Stimulated activated CD8-positive, alpha-beta memory T cell treated with anti-CD3 and anti-CD28 coated beads, Interleukin-12 subunit alpha, Interleukin-12 subunit beta, amount 100 ng/mL, for 24 hours (primary cell): ENCODE results near the gene UIMC1.
"Not testable (repeated sequence)": the region's sequence is repeated elsewhere in the genome, so short reads cannot be mapped to it uniquely, and the experiment has no call there.

Source experiments
- DNase-seq: peaks from one replicate; pipeline ENCODE4 v3.0.0-alpha.2; 2020; ENCODE audit errors: extremely low read depth

UIMC1 gene

GRCh38 chr5:177008716-177009115 lies 2.1 kb upstream of the UIMC1 start:
- no peak for DNase-seq

GRCh38 chr5:177005619-177006264 lies 837 bp downstream of the UIMC1 start:
- DNase-seq: peak; percentile 36

GRCh38 chr5:177004961-177005360 lies 1.6 kb downstream of the UIMC1 start:
- no peak for DNase-seq

GRCh38 chr5:177003649-177004048 lies 2.9 kb downstream of the UIMC1 start:
- no peak for DNase-seq

- DNase-seq: not testable (repeated sequence)
Observed at GRCh38 chr5:176999526-176999925, 7.1 kb downstream of the UIMC1 start.

GRCh38 chr5:176998828-176999227 lies 7.8 kb downstream of the UIMC1 start:
- no peak for DNase-seq

GRCh38 chr5:176996780-176997179 lies 9.8 kb downstream of the UIMC1 start:
- DNase-seq: no peak

GRCh38 chr5:176995896-176996767 lies 10.4 kb downstream of the UIMC1 start:
- no peak for DNase-seq

GRCh38 chr5:176995122-176995490 lies 11.5 kb downstream of the UIMC1 start:
- no peak for DNase-seq

GRCh38 chr5:176994460-176995121 lies 12.0 kb downstream of the UIMC1 start:
- DNase-seq: no peak

GRCh38 chr5:176993081-176993480 lies 13.5 kb downstream of the UIMC1 start:
- DNase-seq: not testable (repeated sequence)

GRCh38 chr5:176987583-176987982 lies 19.0 kb downstream of the UIMC1 start:
- no peak for DNase-seq

- DNase-seq: no peak
Observed at GRCh38 chr5:176986280-176986679, 20.3 kb downstream of the UIMC1 start.

GRCh38 chr5:176985516-176985915 lies 21.1 kb downstream of the UIMC1 start:
- DNase-seq: no peak

- not testable (repeated sequence) for DNase-seq
Observed at GRCh38 chr5:176984176-176984575, 22.4 kb downstream of the UIMC1 start.

GRCh38 chr5:176983593-176983992 lies 23.0 kb downstream of the UIMC1 start:
- DNase-seq: not testable (repeated sequence)

- DNase-seq: not testable (repeated sequence)
Observed at GRCh38 chr5:176983112-176983511, 23.5 kb downstream of the UIMC1 start.

- DNase-seq: no peak
Observed at GRCh38 chr5:176980818-176981217, 25.8 kb downstream of the UIMC1 start.

- no peak for DNase-seq
Observed at GRCh38 chr5:176979669-176980068, 26.9 kb downstream of the UIMC1 start.

GRCh38 chr5:176965633-176966032 lies 40.9 kb downstream of the UIMC1 start:
- no peak for DNase-seq

GRCh38 chr5:176959051-176959450 lies 47.5 kb downstream of the UIMC1 start:
- DNase-seq: no peak

- DNase-seq: no peak
Observed at GRCh38 chr5:176956756-176957155, 49.8 kb downstream of the UIMC1 start.

GRCh38 chr5:176955895-176956294 lies 50.7 kb downstream of the UIMC1 start:
- DNase-seq: no peak
